Nephron progenitor cell (in vitro differentiated cells): ENCODE results near the gene CFAP61.

Experiments used
- DNase-seq: peaks from one replicate; pipeline ENCODE4 v3.0.0; 2021
- H3K27ac Mint-ChIP-seq: 2 replicates; pipeline ENCODE4 v1.8.0; 2021; ENCODE audit warnings: mild to moderate bottlenecking, moderate library complexity, mixed read lengths
- H3K27me3 Mint-ChIP-seq: 2 replicates; pipeline ENCODE4 v1.8.0; 2021; ENCODE audit warnings: mild to moderate bottlenecking, low read depth, mixed read lengths; ENCODE audit not compliant: poor library complexity
- H3K36me3 Mint-ChIP-seq: 2 replicates; pipeline ENCODE4 v1.8.0; 2021; ENCODE audit warnings: low read depth, mixed read lengths
- H3K4me1 Mint-ChIP-seq: 2 replicates; pipeline ENCODE4 v1.8.0; 2021; ENCODE audit warnings: mixed read lengths
- H3K4me3 Mint-ChIP-seq: 2 replicates; pipeline ENCODE4 v1.8.0; 2021; ENCODE audit warnings: mild to moderate bottlenecking, moderate library complexity, mixed read lengths
- H3K9me3 Mint-ChIP-seq: 2 replicates; pipeline ENCODE4 v1.8.0; 2021; ENCODE audit warnings: mild to moderate bottlenecking, moderate library complexity, mixed read lengths
- TF ChIP-seq, protein P1 (sequence below): fragments of 200-600 bp; sonication (generic); IDR thresholded peaks from 2 replicates; pipeline ENCODE4 v1.5.0; 2021; ENCODE audit warnings: antibody characterized with exemption

The CFAP61 gene

DNA sequence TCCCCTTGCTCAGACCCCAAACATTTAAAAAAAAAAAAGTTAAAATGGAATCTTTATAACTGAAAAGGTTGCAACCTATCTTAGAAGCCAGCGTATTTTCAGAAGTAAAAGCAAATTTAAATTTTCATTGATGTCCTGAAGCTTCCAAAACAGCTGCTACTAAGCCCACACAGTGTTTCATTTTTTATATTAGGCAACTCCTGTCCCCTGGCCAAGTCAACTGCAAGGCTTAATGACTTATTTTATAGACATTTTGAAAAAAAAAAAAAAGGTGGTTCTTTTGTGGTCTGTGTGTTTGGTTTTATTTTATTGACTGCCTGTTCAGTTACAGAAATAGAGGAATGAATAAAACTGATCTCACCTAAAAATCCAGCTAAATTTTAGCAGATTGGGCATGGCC, 13.0 kb downstream of the CFAP61 start:
- no peaks in the 10 kb centered on the region for H3K4me1 Mint-ChIP-seq
- H3K27ac Mint-ChIP-seq: no peak overlapping the region
- TF ChIP-seq, protein P1, sequence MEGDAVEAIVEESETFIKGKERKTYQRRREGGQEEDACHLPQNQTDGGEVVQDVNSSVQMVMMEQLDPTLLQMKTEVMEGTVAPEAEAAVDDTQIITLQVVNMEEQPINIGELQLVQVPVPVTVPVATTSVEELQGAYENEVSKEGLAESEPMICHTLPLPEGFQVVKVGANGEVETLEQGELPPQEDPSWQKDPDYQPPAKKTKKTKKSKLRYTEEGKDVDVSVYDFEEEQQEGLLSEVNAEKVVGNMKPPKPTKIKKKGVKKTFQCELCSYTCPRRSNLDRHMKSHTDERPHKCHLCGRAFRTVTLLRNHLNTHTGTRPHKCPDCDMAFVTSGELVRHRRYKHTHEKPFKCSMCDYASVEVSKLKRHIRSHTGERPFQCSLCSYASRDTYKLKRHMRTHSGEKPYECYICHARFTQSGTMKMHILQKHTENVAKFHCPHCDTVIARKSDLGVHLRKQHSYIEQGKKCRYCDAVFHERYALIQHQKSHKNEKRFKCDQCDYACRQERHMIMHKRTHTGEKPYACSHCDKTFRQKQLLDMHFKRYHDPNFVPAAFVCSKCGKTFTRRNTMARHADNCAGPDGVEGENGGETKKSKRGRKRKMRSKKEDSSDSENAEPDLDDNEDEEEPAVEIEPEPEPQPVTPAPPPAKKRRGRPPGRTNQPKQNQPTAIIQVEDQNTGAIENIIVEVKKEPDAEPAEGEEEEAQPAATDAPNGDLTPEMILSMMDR: no peak
- H3K9me3 Mint-ChIP-seq: no peaks in the 10 kb centered on the region
- peaks cover 29% of the 10 kb centered on the region for H3K27me3 Mint-ChIP-seq
- no peak for DNase-seq
- no peak overlapping the region for H3K4me3 Mint-ChIP-seq
- no peaks in the 10 kb centered on the region for H3K36me3 Mint-ChIP-seq

DNA sequence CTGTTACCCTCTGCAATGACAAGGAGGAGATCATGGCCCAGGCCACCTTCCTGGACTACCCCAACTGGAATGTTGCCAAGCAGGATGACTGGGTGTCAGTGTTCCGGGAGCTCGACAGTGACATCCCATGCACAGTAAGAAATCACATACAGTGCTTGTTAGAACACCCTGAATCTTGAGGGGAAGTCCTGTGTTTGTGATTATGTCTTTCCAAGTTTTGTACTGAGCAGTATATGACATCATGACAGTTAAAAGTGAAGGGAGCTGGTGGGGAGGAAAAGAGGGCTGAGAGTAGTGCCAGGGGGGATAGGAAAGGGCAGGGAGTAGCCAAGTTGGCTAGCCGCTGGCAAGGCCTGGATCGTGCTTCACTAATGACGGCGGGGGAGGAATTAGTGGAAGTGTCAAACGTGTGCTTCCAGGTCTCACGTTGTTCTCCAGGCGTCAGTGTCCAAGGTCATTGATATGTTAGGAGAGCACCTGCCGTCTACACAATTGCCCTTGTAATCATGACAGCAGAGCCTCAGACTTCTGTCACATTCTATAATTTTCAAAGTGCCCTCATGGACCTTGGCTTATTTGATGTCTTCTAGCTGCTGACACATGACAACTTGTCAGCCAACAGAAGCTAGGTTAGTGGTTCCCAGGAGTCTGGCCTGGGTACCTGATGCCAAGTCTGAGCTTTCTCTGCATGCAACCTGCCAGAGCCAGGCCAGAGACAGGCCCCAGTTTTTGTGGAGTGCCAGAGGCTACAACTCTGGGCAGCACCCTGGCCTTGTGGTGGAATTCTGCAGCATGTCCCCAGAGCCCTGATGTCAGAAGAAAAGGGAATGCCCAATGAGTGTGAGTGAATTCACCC, 18.8 kb downstream of the CFAP61 start:
- TF ChIP-seq, protein P1: no peak
- H3K4me3 Mint-ChIP-seq: no peak overlapping the region
- no peaks in the 10 kb centered on the region for H3K4me1 Mint-ChIP-seq
- no peak for DNase-seq
- H3K27ac Mint-ChIP-seq: no peak overlapping the region
- H3K27me3 Mint-ChIP-seq: peaks cover 21% of the 10 kb centered on the region
- H3K9me3 Mint-ChIP-seq: no peaks in the 10 kb centered on the region
- H3K36me3 Mint-ChIP-seq: no peaks in the 10 kb centered on the region

DNA sequence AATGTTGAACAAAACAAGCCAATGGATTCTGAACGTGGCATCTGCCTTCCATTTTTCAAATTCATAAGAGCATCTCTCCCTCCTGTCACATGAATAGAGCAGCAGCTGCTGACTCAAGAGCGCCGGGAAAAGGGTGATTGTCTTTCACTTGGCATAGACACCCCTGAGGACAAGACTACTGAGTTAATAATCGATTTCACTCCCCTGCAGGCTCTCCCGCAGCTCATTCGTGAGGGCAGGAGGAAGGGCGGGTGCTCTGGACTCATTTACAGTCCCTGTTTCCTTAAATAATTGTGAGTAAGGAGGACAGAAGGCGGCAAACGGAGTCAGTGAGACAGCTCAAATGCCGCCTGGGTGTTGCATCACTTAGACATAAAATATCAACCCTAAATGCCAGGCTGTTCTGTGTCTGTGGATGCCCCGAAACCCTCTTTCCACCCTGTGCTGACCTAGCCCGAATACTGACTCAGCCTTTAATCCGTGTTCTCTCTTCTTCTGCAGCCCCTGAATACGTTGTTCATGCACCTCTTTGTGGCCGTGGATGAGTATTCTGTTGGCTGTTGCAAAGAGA, 21.6 kb downstream of the CFAP61 start:
- Mint-ChIP-seq H3K4me3 (no peak overlapping the region), H3K4me1 (no peaks in the 10 kb centered on the region), H3K27ac (no peak overlapping the region), H3K27me3 (peaks cover 11% of the 10 kb centered on the region), H3K36me3 (no peaks in the 10 kb centered on the region), H3K9me3 (no peaks in the 10 kb centered on the region)
- DNase-seq: no peak
- TF ChIP-seq, protein P1: no peak

- Mint-ChIP-seq H3K4me1 (no peaks in the 10 kb centered on the region), H3K27ac (no peak overlapping the region), H3K4me3 (no peak overlapping the region), H3K9me3 (no peaks in the 10 kb centered on the region), H3K27me3 (peaks cover 10% of the 10 kb centered on the region), H3K36me3 (no peaks in the 10 kb centered on the region)
- no peak for DNase-seq
- TF ChIP-seq, protein P1: no peak
Observed at GRCh38 chr20:20075032-20075431, 22.7 kb downstream of the CFAP61 start.

- DNase-seq: no peak
- Mint-ChIP-seq H3K4me1 (no peaks in the 10 kb centered on the region), H3K36me3 (no peaks in the 10 kb centered on the region), H3K4me3 (no peak overlapping the region), H3K27me3 (peaks cover 20% of the 10 kb centered on the region), H3K27ac (no peak overlapping the region), H3K9me3 (no peaks in the 10 kb centered on the region)
- TF ChIP-seq, protein P1: no peak
Observed at GRCh38 chr20:20076297-20077065, 24.1 kb downstream of the CFAP61 start.
